HG03558 (cell line): Measurements from ENCODE around the gene ANKFY1.

Experiments used
- ATAC-seq: cut with Tn5 transposase; IDR thresholded peaks from one replicate; pipeline ENCODE4 v1.9.1; 2021; ENCODE audit warnings: moderate number of reproducible peaks; ENCODE audit not compliant: unreplicated experiment; ENCODE audit errors: extremely low read depth

ANKFY1 gene, protein sequence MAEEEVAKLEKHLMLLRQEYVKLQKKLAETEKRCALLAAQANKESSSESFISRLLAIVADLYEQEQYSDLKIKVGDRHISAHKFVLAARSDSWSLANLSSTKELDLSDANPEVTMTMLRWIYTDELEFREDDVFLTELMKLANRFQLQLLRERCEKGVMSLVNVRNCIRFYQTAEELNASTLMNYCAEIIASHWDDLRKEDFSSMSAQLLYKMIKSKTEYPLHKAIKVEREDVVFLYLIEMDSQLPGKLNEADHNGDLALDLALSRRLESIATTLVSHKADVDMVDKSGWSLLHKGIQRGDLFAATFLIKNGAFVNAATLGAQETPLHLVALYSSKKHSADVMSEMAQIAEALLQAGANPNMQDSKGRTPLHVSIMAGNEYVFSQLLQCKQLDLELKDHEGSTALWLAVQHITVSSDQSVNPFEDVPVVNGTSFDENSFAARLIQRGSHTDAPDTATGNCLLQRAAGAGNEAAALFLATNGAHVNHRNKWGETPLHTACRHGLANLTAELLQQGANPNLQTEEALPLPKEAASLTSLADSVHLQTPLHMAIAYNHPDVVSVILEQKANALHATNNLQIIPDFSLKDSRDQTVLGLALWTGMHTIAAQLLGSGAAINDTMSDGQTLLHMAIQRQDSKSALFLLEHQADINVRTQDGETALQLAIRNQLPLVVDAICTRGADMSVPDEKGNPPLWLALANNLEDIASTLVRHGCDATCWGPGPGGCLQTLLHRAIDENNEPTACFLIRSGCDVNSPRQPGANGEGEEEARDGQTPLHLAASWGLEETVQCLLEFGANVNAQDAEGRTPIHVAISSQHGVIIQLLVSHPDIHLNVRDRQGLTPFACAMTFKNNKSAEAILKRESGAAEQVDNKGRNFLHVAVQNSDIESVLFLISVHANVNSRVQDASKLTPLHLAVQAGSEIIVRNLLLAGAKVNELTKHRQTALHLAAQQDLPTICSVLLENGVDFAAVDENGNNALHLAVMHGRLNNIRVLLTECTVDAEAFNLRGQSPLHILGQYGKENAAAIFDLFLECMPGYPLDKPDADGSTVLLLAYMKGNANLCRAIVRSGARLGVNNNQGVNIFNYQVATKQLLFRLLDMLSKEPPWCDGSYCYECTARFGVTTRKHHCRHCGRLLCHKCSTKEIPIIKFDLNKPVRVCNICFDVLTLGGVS

DNA sequence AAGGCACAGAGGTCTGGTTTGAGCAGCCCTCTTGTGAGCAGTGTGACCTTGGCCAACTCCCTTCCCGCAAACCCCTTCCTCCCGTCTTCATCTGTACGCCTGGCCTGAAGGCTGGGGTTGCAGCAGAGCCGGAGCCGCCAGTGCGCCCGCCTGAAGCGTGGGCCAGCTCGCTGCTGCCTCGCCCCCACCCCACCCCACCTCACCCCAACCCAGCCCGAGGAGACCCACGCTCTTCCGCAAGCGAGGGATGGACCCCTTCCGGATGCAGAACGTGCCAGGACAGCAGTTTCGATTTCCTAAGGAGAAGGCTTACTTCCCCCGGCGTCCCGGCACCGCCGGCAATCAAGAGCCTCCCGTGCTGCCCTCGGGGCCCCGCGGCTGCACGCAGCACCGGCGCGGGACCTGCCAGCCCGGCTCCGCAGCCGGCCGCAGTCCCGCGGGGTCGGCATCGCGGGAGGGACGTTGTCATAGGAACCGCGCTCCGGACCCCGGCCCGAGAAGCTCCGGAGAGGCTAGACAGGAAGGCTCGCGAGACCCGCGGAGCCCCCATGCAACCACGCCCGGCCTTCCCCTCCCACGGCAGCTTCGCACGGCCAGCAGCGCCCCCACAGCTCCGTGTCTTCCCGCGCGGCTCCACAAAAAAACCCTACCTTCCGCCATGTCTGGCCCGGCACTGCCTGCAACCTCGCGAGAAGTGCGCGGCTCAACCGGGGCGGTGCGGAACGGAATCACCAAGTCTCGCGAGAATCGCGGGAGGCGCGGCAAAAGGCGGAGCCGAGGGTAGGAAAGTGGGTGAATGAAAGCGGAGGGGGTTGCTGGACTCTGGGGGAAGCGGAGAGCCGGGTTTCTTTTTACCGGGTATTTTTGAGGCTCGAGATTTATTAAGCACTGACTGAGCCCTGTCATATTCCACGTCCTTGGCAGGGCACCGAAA is at the start of gene ANKFY1:
Gene ANKFY1 (minus strand): TSS at position 698 of the 934 bp plus-strand sequence. CDS start 38 bp downstream, at position 660.
- ATAC-seq = no peak

DNA sequence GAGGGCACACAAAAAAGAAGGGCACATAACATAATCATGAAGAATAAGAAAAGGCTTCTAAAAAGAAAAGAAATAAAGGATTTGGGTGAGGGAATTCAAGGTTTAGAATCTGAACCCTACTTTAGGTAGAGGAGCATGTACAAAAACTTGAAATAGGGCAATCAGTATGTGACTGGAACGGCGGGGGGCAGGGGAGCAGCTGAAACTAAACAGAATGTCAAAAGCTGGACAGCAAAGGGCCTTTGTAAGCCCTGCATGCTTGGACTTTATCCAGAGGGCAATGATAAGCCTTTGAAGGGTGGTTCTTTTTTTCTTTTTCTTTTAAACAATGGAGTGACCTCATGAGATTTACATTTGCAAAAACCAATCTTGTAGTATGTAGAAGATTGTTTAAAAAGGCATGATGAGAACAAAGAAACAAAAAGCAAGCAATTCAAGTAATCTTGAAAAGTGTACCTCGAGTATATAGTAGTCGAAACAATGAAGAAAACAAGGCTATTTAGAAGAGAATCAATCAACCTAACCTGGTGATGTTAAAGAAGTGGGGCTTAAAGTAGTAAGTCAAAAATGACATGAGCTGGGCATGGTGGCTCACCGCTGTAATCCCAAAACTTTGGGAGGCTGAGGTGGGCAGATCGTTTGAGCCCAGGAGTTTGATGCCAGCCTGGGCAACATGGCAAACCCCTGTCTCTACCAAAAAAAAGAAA is 46.7 kb upstream of the ANKFY1 start:
- no peak for ATAC-seq

DNA sequence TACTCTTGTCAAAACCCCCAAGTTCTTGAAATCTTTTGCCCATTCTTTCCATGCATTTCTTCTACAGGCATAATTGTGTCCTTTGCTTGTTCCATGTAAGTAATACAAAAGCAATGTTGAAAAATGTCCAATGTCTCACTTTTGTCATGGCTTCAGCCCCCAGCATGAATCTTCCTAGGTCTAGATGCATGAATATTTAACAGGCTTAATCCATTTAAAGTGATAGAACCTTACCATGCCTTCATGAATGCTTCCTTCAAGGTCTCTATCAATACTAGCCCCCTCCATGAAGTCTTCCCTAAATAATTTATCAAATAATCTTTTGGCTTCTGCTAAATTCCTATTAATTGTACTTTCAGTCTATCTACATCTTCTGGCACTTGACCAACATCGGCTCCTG is 46.1 kb upstream of the ANKFY1 start:
- ATAC-seq = no peak

DNA sequence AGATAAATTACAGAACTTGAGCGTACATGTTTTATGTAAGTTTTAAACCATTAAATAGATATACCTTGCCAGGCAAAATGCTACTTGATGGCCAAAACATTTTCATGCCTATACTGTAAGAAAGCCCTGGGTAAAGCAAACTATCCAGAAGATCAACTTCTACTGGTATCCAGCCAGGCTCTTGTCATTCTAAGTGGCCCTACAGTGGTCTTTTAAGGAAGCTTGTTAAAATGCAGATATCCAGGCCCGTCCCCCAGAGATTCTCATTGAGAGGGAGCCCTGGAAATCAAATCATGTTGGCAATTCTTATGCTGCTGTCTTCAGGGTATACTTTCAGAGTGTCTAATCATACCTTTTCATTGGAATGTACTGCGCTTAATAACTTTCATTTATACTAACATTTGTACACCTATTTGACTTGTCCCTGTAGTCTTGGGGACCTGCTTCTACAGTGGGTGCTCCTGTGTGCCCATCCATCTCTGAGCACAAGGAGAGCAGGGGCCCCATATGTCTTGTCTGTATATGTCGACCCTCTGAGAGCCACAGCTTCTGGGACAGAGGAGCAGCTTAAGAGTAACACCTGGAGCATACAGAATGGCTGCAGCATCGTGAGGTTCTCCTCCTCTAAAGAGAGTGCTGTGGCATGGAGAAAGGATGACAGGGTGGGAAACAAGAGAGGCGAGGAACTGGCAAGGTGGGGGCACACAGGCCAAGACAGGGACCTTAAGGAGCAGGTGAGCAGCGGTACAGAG is 43.6 kb upstream of the ANKFY1 start:
- no peak for ATAC-seq

DNA sequence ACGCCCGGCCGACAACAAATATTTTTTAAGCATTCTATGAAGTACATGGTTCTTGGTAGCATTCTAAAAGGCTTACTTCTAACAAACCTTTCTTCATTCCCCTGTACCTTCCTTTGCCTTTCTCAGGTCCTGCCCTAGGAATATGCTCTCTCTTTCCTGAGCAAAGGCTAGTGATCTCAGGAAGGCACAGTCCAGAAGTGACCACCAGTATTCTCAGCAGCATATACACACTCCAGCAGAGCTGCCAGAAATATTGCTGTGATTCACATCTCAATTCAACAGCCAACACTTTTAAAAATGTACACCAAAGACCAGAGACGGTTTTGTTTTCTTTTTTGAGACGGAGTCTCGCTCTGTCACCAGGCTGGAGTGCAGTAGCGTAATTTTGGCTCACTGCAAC is 41.4 kb upstream of the ANKFY1 start:
- no peak for ATAC-seq

DNA sequence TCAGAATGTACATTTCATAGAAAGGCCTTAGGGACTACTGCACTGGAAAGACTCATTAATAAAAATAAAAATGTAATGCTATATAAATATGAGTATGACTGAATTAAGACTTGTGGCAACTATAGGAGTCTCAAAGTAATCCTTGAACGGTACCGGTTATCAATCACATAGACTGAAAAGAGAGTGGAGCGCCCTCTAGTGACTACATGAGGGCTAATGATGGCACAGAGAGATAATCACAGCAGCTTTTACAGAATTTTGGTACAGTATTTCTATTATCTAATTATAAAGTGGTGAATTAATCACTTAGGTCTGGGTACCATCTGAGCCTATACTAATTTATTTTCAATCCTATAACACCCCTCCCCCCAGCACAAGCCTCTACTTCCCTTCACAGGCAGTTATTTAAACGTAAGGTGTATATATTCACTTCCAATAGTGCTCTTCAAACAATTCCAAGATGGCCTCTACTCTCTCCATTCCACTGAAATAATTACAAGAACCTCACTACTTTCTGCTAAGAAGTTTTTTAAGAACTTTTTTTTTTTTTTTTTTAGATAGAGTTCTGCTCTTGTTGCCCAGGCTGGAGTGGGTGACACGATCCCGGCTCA is 40.7 kb upstream of the ANKFY1 start:
- ATAC-seq = no peak

DNA sequence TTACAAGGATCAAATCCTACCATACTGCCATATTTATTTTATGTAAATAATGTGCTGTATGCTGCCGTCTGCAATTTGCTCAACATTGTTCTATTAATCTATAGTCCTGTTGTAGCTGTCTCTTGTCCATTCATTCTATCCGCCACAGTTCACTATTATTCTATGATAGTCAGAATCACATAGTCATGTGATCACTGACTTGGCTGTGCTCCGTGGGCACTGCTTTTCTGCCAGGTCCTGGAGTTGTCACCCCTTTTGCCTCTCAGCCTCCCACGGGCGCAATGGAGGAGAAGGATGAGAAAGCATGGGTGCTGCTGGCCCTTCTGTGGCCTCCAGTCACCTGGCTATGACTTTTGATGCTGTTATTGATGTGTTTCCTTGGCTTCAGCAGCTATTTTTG is 37.3 kb upstream of the ANKFY1 start:
- ATAC-seq = no peak

DNA sequence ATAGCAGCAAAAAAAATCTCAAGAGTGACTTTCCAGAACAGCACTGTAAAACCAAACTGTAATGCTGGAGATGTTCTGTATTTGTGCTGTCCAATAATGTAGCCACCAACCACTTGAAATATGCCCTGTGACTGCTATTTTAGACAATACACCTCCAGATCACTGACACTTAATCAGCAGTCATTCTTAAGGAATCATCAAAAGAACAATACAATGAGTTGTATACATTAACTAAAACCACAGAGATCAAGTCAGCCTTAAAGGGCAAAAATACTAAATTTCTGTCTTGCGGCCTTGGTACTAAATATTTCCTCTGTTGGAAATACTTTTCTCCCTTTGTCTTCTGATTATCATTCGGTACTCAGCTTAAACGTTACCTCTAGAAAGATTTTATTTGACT is 33.6 kb upstream of the ANKFY1 start:
- no peak for ATAC-seq

DNA sequence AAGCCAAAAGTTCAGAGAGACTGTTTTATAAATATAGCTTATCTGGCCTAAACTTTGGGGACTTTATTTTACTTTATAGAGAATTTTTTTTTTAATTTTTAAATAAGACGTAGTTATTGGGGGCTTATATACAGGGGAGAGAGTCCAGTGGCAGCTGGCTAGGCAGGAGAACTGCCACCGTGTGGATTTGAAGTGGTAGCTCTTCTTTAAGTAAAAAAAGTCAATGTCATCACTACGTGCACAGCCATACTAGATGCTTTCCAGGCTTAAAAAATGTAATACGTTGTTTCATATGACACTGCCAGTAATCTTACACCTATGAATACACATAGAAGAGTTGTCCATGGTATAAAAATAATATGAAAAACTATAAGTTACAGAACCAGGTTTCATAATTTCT is 31.9 kb upstream of the ANKFY1 start:
- no peak for ATAC-seq

DNA sequence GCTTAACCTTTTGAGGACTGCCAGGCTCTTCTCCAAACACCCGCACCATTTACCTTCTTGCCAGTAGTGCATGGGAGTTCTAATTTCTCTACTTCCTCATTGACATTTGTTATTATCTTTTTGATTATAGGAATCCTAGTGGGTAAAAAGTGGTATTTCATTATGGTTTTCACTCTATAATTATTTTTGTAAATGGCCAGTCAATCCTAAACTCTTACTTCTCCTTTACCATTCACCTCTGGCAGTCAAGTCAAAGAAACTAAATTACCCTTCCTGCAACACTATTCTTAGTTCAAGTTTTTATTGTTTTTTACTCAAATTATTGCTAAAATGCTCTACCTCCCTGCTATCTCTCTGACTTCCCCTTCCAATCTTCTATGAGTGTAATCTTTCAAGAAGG is 29.8 kb upstream of the ANKFY1 start:
- no peak for ATAC-seq

DNA sequence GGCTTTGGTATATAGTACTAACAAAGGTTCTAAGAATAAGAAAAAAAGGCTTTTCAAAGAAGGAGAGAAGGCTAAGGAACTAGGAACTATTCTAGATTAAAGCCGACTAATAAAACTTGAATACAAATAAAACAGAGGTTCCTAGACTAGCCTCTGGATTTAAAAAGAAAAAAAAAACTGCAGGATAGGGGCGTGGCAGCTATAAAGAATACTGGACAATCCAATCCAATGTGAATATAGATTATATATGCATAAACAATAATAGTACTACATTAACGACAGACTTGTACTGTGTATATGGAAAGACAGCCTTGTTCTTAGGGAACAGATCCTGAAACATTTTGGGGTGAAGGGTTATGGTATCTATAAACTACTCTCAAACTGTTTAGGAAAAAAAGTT is 23.9 kb upstream of the ANKFY1 start:
- ATAC-seq = no peak

DNA sequence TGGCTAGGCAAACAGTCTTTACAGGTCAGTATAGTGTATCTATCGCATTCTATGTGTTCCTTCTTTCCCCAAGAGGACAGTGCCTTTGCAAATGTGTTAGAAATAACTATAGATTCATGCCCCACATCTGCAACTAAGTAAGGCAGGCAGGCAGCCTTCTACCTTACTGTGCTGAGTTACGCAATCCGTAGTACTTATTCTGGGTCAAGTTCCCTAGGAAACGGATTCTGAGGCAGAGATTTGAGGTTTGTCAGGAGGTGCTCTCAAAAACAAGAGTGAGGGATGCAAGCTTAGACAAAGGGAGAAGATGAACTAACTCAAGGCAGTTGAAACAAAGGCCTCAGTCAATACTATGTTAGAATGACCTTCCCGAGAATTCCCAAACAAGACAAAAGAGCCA is 12.7 kb upstream of the ANKFY1 start:
- no peak for ATAC-seq

DNA sequence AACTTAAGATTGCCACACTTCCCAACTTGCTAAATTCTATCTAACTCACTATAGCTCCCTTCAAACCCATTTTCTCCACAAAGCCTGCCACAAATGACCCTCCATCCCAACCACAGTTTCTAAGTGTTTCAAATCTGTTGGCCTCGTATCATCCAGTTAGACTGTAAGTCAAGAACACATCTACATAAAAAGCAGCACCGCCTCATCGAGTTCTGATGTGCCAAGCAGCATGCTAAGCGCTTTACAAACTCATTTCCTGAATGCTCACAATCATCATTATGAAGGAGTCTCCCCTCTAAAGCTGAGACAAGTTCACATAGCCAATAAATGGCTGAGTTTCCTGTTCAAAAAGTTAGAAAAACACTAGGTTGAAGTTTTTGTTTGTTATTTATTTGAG is 9.2 kb upstream of the ANKFY1 start:
- ATAC-seq = no peak

DNA sequence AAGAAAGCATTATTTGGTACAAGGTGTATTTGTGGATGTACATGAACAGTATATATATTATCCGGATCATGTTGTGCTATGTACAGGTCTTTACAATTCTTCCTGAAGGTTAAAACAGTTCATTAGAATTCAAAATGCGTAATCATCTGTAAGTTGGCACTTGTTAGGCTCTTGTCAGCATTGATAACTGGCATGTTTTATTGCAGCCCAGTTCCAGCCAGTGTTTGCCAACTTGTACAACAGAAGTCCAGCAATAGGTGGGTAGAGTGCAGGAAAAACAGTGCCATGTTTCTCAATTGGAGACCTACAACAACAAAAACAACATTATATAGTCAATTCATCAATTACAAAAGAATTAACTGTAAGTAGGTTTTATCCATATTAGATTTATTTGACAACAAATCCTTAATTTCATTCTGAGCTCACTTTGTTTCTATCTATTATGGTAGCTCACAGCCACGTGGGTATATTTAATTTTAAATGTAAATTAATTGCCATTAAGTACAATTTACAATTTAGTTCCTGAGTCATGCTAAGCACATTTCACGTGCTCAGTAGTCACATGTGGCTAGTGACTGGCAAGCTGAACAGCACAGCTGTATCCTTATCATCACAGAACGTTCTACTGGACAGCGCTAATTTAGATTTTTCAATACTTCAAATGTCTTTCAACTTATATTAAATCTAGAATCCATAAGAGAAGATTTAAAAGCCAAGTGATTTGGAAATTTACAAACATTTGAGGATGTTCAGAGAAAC is 8.6 kb upstream of the ANKFY1 start:
- ATAC-seq = no peak

DNA sequence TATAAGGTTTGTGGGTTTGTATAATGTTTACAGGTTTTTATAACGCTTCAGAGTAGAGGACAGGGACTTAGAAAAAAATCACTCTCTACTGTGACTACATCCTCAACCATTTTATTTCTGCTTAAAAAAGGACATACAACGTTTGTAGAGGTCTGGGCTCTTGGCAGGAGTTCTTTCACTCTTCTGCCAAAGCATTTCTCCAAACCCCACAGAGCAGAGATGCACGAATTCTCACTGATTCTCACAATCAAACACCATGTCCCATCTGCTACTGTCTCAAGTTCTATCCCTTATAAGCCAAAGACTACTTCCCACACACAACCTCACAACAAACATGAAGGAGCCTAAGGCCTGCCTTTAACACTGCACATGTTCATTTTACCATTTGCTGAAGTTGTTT is 7.0 kb upstream of the ANKFY1 start:
- ATAC-seq = no peak

DNA sequence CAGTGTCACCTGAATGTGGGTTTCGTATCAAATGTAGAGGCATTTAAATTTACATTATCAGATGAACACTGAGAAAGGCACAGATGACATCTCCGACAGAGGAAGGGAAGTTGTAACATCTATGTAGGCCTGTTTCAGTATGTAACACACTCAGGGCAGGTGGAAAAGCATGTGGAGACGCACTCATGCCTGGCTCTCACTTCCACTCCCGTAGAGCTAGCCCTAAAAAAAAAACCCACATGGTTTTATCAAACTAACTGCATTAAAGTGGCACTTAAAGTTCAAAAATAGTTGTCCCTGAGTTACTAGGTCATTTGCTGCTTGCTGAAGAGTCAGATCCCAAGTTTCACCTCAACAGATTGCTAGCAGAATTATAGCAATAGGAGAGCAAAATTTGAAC is 6.1 kb upstream of the ANKFY1 start:
- no peak for ATAC-seq

DNA sequence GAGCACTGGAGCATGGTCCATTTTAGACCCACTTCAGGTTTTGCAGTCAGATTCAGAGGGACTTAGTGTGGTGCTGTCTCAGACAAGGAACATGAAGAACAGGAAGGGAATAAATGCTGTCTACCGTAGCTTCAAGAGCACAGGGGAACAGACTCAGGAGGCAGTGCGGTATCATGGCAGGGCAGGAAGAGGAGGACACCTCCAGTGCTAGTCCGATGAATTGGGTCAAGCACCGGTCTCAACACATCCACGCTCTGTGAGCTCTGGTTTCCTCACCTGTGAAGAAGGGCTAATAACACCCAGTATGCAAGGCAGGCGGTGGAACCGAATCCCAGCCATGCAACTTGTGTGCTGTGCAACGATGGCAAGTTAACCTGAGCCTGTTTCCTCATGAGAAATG is 3.6 kb upstream of the ANKFY1 start:
- ATAC-seq = no peak
